NCI-H345 (cell line): ENCODE measurements around the gene TMEM179B.

Experiments used
- DNase-seq: peaks from one replicate; lab custom pipeline; 2025; lab: John Stamatoyannopoulos, UW

The TMEM179B gene

DNA sequence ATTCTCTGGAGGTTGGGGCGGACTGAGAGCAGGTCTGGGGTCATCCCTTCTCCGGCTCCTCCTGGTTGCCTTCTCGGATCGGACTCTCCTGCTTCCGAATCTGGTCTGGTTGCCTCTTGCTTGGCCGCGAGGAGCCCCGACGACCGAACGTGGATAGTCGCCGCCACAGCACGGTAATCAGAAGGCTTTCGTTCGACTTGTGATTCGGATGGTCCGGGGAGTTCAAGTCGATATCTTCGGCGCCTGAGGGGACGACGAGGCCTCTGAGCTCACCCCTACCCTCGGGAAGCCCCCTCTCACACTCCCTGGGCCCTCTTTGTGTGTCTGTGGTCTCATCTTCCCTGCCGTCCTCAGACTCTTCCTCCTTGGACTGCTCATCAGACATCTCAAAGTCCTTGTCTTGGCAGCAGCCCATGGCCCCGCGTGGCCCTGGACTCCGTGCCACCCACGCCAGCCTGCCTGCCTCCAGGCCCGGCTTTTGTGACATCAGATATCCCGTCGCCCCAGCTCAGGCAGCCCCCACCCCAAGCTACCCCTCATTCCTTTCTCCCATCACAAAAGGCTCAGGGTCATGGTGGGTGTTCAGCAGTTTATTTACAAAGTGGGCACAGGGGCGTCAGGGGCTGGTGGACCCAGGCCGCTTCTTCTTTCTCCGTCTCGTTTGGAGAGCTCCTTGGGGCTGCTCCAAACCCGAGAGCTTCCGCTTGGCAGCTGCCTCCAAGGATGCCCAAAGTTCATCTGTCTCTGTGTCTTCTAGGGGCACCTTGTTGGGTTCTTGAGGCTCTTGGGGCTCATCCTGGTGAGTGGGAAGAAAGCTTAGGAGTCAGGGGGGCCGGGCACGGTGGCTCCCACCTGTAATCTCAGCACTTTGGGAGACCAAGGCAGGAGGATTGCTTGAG, 45.4 kb downstream of the TMEM179B start, which contains the start of gene TEX54:
TEX54 (minus strand) TSS at position 506 of the 899 bp plus-strand sequence.
- no peak for DNase-seq

DNA sequence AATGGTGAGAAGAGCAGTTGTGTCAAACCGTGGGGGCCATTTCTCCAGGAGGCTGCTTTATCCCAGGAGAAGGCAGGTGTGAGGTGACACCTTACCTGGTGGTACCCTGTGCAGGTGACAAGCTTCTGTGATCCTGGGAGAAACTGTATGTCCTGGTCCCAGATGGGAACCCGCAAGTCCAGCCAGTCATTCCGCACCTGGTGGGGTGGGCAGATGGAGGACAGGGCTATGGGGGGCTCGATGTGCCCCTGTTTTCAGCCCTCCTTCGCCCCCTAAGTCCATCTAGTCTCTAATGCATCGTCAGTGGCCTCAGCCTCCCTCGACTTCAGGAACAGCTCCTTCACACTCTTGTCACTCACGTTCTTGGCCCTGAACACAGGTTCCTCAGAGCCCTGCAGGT, 48.1 kb downstream of the TMEM179B start:
- DNase-seq: no peak

DNA sequence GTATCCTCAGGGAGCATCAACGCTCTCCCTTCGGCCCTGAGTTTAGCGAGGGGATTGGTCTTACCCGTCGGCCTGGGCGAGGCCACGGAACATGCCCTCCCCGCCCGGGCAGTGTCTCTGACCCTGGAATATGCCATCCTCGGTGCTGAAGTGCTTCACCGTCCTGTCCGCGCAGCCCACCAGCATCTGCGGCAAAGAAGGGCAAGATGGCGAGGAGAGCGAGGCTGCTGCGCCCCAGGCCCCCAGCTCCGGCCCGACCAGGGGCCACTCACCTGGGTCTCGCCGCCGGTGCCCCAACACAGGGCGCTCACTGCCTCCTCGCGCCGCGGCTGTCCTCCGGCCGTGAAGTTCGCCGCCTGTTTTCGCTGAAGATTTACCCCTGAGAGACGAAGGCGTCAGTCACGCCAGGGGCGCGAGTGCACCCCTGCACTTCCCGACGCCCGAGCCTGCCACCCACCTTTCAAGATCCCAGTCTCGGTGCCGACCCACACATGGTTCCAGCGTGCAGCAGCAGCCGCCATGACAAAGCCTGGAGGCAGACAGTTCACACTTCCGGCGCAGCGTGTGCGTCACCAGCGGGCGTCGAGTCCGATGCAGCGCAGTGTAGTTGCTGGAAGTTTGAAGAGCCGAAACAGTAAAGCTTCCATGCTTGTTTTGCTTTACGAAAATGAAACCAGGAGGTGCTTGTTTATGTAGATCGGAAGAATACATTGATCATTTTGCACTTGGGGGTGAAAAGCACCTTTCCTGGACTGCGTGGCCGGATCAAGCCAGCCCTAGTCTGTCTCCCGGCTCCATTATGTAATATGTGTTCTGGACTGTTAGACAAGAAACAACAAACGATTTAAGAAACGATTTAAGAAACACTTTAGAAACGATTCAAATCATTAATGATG, 52.1 kb downstream of the TMEM179B start, which contains the start of gene WDR74:
WDR74 (minus strand) TSS at position 541 of the 896 bp plus-strand sequence; CDS start at position 521, 20 bp downstream.
- DNase-seq: peak; percentile 97
